Liver (tissue), 3 donors: ENCODE data around the gene VMAC.

Experiments used
- RAD21 ChIP-seq, 2 donors: IDR thresholded peaks; 2 replicates each; pipeline ENCODE4 v1.6.1; 2016; ENCODE audit warnings: antibody characterized with exemption in 2 of 2, mild to moderate bottlenecking in 2 of 2
- SP1 ChIP-seq: IDR thresholded peaks from 2 replicates; pipeline ENCODE4 v1.6.1; 2018; ENCODE audit warnings: antibody characterized with exemption, mild to moderate bottlenecking
- YY1 ChIP-seq: IDR thresholded peaks from 2 replicates; pipeline ENCODE4 v1.6.1; 2016; ENCODE audit warnings: antibody characterized with exemption, mild to moderate bottlenecking
- TF ChIP-seq, protein P1 (sequence below): fragments of 150-350 bp; IDR thresholded peaks from 2 replicates; pipeline ENCODE4 v1.5.1; 2017; ENCODE audit warnings: improper control_type of control experiment, low read depth, low read length; ENCODE audit not compliant: missing input control
- TF ChIP-seq, protein P2 (sequence below): IDR thresholded peaks from 2 replicates; pipeline ENCODE4 v1.6.1; 2016; ENCODE audit warnings: antibody characterized with exemption
- donor health status: healthy.
- donor health status: healthy.

DNA sequence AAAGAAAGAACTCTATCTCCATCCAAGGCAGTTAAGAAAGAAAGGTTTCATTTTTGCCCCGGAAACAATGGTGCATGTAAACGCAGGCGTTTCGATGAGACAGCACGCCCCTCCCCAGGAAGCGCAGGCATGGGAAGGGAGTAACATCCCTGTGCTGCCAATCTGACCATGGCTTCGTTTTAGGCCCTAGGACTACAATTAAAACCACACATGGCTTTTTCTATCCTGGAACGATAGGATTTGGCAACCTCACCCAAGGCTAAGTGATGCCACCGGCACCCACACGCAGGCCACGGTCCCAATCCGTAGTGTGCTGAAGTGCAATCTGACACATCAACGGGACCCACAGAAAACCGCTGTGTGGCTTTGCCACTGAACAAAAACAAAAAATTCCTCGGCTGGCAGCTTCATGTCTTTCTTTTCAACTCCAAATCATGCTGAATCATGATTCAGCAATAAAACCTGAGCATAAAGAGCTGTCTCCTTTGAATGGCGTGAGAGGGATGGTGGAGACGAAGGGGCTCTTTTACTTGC, 49.1 kb downstream of the VMAC start:
- TF ChIP-seq RAD21 (IDR thresholded peaks at IDR 0.05), result no peak
- TF ChIP-seq, protein P1, sequence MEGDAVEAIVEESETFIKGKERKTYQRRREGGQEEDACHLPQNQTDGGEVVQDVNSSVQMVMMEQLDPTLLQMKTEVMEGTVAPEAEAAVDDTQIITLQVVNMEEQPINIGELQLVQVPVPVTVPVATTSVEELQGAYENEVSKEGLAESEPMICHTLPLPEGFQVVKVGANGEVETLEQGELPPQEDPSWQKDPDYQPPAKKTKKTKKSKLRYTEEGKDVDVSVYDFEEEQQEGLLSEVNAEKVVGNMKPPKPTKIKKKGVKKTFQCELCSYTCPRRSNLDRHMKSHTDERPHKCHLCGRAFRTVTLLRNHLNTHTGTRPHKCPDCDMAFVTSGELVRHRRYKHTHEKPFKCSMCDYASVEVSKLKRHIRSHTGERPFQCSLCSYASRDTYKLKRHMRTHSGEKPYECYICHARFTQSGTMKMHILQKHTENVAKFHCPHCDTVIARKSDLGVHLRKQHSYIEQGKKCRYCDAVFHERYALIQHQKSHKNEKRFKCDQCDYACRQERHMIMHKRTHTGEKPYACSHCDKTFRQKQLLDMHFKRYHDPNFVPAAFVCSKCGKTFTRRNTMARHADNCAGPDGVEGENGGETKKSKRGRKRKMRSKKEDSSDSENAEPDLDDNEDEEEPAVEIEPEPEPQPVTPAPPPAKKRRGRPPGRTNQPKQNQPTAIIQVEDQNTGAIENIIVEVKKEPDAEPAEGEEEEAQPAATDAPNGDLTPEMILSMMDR, result no peak
- no peak for TF ChIP-seq SP1
- TF ChIP-seq, protein P2, sequence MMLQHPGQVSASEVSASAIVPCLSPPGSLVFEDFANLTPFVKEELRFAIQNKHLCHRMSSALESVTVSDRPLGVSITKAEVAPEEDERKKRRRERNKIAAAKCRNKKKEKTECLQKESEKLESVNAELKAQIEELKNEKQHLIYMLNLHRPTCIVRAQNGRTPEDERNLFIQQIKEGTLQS, result no peak
- TF ChIP-seq YY1, result no peak
